Activated T-cell treated with anti-CD3 and anti-CD28 coated beads for 24 hours (primary cell): ENCODE results near the gene MAST4.

Experiments used
- DNase-seq: peaks from one replicate; pipeline ENCODE4 v3.0.0-alpha.2; 2020; ENCODE audit warnings: low read depth

The MAST4 gene

DNA sequence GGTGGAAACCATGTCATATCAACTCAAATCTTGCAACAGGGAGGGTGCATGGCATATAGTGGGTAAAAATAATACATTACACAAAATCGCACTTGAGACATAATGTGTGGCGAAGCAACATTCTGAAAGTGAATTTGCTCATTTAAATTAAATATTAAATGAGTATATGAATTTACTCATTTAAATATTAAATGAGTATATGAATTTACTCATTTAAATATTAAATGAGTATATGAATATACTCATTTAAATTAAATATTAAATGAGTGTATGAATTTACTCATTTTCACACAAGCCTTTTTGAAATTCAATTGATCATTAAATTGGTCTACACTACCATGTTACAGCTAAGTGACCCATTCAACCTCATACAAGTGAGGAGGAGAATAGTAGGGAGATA is 10.5 kb downstream of the MAST4 start:
- no peak for DNase-seq

DNA sequence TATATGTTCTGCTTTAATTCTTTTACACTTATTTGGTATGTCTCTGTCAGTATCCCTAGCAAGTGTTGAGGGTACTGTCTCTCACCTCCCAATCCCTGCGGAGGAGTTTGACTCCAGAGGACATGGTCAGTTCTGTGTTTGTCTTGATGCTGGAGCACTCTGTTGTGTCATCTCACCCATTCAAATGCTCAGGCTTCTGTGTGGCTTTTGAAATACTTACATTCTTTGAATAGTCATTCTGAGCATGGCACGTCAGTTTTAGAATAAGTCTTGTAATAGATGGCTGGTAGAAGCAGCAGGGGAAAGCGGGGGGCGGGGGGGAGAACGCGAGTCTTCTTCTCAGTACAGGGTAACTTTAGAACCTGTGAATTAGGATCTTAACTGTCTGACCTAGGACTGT is 12.3 kb downstream of the MAST4 start:
- DNase-seq, result no peak

DNA sequence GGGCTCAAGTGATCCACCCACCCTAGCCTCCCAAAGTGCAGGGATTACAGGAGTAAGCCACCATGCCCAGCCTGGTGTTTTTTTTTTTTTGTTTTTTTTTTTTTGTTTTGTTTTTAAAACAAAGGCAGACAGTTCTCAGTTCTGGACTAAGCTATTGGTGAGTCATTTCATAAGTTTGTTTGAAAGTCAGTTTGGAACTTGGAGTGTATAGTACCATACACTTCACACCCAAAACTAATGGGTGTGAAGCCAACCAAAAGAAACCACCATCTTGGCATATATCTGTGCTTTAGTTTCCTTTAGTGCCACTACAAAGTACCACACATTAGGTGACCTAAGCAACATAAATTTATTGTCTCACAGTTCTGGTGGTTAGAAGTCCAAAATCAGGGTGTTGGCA is 13.4 kb downstream of the MAST4 start:
- no peak for DNase-seq

GRCh38 chr5:66612226-66612625 is 16.0 kb downstream of the MAST4 start:
- DNase-seq, result no peak

GRCh38 chr5:66615136-66615535 is 18.9 kb downstream of the MAST4 start:
- DNase-seq, result no peak

GRCh38 chr5:66615894-66616293 is 19.7 kb downstream of the MAST4 start:
- DNase-seq, result no peak

DNA sequence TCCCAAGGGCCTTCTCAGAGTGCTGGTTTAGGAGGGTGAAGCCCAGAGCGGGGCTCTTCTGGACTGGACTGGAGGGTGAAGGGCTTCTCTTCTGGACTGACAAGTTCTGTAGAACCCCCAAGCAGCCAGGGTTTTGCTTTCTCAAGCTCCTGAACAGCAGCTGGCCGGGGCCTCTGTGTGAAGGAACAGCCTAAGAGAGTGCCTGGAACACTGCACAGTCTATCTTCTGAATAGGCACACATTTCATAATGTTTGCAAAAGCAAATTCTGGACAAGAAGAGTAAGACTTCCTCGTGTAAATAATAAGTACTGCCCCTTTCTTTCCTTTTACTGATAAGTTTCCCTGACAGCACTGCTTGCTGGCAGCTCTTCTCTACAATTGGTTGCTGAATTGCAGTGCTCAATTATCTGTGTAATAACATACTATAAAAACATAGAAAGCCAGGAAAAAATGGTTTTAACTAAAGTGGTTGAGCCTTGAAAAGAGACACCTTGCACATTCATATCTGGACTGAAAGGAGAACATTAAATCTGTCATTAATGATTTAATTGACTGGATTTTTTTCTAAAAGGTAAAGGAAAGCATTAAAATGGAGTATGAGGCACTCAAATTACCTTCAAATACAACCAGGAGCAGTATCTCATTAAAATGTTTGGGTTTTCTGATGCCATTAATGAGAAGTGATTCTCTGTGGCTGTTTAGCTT is 20.5 kb downstream of the MAST4 start:
- DNase-seq, result no peak

GRCh38 chr5:66617226-66617861 is 21.2 kb downstream of the MAST4 start:
- no peak for DNase-seq

DNA sequence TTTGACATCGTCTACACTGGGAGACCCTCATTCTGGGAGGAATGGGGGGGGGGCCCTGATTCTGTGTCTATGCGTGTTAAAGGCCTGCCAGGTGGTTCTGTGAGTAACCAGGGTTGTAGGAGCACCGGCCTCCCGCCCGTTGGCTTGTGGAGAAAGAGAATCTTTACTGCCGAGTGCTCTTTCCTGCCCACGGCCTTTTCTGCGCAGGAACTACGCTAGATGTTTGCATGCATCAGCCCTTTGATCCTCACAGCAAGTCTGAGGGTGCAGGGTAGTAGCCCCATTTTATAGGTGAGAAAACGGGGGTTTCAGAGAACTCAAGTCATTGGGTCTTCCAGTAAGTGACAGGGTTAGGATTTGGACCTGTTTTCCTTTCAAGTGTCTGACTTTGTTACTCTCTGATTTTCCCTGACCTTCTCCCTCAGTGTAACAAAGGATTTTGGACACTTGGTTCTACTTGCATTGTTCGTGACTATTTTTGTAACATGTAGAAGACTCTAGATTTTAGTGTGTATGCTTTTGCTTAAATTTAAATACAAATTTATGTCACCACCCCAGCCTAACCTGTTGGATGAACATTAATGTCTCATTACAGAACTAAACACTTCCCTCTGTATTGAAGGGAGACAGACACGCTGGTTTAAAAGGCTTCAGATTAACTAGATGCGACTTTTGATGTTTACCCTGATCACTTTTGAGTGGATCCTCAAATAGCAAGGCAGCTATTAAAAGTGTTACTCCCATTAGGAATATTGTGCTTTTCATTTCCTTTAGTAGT is 22.0 kb downstream of the MAST4 start:
- no peak for DNase-seq

- no peak for DNase-seq
These were observed 24.5 kb downstream of the MAST4 start for GRCh38 chr5:66620711-66621110.

DNA sequence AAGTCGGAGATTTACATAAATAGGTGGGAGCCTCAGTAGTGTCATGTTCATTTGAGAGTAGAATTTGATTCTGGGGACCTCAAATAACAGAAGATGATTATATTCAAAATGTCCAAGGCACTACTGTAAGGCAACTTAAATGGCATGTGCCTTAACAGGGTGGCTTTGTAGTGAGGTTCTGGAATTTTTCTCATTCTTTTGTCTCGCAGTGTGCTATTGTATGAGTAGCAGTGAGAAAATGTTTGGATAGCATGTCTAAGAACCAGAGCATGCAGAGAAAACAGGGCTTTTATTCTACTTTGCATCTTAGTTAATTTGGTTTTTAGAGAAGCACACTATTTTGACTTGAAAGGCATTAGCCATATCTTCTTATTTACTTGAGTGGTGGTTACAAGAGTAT is 25.0 kb downstream of the MAST4 start:
- no peak for DNase-seq

GRCh38 chr5:66621736-66622135 is 25.5 kb downstream of the MAST4 start:
- no peak for DNase-seq

DNA sequence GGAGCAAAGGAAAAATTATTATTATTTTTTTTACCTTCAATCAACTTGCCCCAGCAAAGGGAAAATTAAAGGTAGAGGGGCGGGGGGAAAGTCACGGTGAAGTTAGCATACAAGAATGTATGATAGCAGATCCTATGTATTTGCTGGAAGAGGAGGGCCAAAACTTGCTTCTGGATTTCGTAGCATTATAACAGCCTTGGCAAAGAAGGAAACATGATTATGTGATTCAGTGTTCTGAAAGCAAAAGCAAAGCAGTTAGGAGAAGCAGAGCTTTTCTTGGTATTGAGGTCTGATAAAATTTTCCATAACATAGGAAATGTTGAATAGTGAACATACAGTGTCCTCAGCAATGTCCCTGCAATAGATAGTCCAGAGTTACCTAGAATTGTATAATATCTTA is 32.4 kb downstream of the MAST4 start:
- DNase-seq, result no peak

DNA sequence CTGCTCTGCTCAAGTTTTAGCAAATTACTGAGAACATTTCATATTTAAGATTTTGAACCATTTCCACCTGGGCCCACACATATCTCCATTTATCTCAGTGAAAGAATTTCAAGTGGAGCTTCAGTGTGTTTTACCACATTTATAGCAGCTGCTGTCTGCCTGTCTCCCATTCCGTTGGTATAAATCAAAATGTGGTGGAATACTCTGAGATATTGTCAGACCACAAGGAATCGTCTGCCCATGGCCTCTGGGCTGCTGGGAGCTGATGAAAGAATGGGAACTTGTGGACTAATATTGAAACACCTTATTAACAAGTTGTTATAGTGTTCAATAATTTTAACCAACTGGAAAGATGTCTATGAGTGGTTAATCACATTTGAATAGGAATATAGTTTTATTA is 33.3 kb downstream of the MAST4 start:
- DNase-seq, result no peak

GRCh38 chr5:66633754-66634153 is 37.6 kb downstream of the MAST4 start:
- no peak for DNase-seq

- no peak for DNase-seq
These were observed 38.4 kb downstream of the MAST4 start for GRCh38 chr5:66634601-66635000.

DNA sequence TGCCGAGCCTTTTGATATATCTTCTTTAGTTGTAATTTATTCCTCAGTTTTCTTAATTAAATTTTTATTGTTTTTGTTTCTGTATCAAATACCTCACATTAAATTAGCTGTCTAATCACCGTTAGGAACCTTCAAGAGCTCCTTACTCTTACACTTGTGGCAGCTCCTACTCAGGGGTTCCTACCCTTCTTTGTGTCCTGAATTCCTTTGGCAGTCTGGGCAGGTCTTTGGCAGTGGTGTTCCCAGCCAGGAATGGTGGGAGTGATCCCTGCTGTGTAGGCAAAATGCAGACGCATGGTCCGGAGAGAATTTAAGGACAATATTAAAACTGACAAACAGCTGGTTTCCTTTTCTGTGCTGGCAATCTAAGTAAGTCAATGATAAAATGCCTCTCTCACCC is 41.8 kb downstream of the MAST4 start:
- DNase-seq, result no peak

DNA sequence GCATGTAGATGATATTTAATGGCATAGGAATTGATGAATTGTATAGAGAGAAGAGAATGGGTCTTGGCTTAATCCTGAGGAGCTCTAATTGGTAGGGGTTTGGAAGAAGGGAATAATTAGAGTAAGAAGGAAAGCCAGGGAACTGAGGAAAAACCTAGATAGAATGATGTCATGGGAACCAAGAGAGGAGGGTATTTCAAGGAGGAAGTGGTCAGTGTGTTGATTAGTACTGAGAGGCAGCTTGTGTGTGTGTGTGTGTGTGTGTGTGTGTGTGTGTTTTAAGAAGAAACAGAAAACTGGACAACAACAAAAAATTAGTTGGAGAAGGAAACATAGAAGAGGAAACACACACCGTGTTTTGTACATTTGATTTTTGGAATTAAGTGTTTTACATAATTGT is 42.8 kb downstream of the MAST4 start:
- DNase-seq, result no peak

DNA sequence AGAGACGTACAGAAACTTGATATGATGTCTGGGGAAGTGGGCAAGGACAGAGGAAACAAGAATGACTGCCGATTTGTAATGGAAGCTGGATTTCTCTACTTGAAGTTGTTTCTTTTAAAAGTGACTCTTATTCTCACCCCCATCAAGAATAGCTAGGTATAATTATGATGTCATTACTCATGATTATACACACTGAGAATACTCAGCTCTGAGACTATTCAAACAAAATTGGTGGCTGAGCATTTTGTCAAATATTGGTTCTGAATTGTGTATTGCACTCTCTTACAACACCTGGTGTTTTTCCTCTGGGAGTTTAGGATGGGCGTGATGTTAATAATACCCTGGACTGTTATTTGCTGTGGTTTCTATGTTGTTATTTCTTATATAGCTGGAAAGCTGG is 46.3 kb downstream of the MAST4 start:
- DNase-seq, result no peak

DNA sequence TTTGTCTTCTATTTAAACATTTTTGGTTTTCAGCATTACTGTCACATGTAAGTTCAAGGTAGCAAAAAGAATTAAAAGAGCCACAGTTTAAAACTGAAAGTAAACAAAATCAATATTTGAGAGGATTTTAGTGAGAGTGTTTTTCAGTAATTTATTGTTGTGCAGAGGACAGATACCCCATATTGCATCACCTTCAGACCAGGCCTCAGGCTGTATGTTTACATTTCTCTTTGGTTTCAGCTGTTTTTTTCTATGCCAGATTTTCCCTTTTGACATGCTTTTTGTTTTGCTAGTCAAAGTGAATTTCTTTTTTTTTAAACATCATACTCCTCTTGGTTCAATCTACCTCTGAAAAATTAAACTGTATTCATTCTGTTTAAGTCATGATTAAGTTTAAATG is 47.2 kb downstream of the MAST4 start:
- no peak for DNase-seq

GRCh38 chr5:66644111-66644510 is 47.9 kb downstream of the MAST4 start:
- DNase-seq, result no peak

- no peak for DNase-seq
These were observed 48.8 kb downstream of the MAST4 start for GRCh38 chr5:66645039-66645438.

GRCh38 chr5:66646570-66646969 is 50.4 kb downstream of the MAST4 start:
- DNase-seq, result no peak
